HG03139 (cell line): ENCODE results near the gene OTX1.
A peak's percentile ranks its signal among the peaks of the same experiment; 100 is the strongest.
"Not testable (repeated sequence)": the region's sequence is repeated elsewhere in the genome, so short reads cannot be mapped to it uniquely, and the experiment has no call there.

Experiments used
- ATAC-seq: cut with Tn5 transposase; IDR thresholded peaks from one replicate; pipeline ENCODE4 v1.9.1; 2021; ENCODE audit not compliant: unreplicated experiment

The OTX1 gene

GRCh38 chr2:63050334-63051041 is at the start of gene OTX1:
TSS of gene OTX1 (plus strand) at chr2:63050830. CDS start at chr2:63052991, 2,161 bp downstream.
- peak; percentile 74 for ATAC-seq

- no peak for ATAC-seq
Measured at GRCh38 chr2:63001576-63001975, 49.1 kb upstream of the OTX1 start.

- no peak for ATAC-seq
Measured at GRCh38 chr2:63003351-63003750, 47.3 kb upstream of the OTX1 start.

- no peak for ATAC-seq
Measured at GRCh38 chr2:63007813-63008458, 42.7 kb upstream of the OTX1 start.

- no peak for ATAC-seq
Measured at GRCh38 chr2:63008838-63009237, 41.8 kb upstream of the OTX1 start.

GRCh38 chr2:63009490-63009889 is 41.1 kb upstream of the OTX1 start:
- no peak for ATAC-seq

- ATAC-seq, result no peak
Measured at GRCh38 chr2:63012541-63012940, 38.1 kb upstream of the OTX1 start.

GRCh38 chr2:63013438-63013837 is 37.2 kb upstream of the OTX1 start:
- no peak for ATAC-seq

- ATAC-seq, result no peak
Measured at GRCh38 chr2:63015389-63015788, 35.2 kb upstream of the OTX1 start.

- no peak for ATAC-seq
Measured at GRCh38 chr2:63018439-63018838, 32.2 kb upstream of the OTX1 start.

GRCh38 chr2:63019686-63020085 is 30.9 kb upstream of the OTX1 start:
- ATAC-seq, result not testable (repeated sequence)

- ATAC-seq, result no peak
Measured at GRCh38 chr2:63023444-63023843, 27.2 kb upstream of the OTX1 start.

- ATAC-seq, result no peak
Measured at GRCh38 chr2:63027220-63027619, 23.4 kb upstream of the OTX1 start.

- ATAC-seq, result no peak
Measured at GRCh38 chr2:63029058-63029457, 21.6 kb upstream of the OTX1 start.

GRCh38 chr2:63034526-63034925 is 16.1 kb upstream of the OTX1 start:
- ATAC-seq, result no peak

- no peak for ATAC-seq
Measured at GRCh38 chr2:63035169-63035568, 15.5 kb upstream of the OTX1 start.

- no peak for ATAC-seq
Measured at GRCh38 chr2:63035660-63036059, 15.0 kb upstream of the OTX1 start.

- ATAC-seq, result no peak
Measured at GRCh38 chr2:63038034-63038433, 12.6 kb upstream of the OTX1 start.

- ATAC-seq, result no peak
Measured at GRCh38 chr2:63040586-63040985, 10.0 kb upstream of the OTX1 start.

- ATAC-seq, result no peak
Measured at GRCh38 chr2:63041592-63041991, 9.0 kb upstream of the OTX1 start.

GRCh38 chr2:63044362-63045327 is 6.0 kb upstream of the OTX1 start:
- no peak for ATAC-seq

- no peak for ATAC-seq
Measured at GRCh38 chr2:63046552-63046951, 4.1 kb upstream of the OTX1 start.
